ENCODE measurements around the gene SLC35F3.
"Not testable (repeated sequence)": the region's sequence is repeated elsewhere in the genome, so short reads cannot be mapped to it uniquely, and the experiment has no call there.

- not testable (repeated sequence) for TF ChIP-seq PATZ1 (CRISPR knock-in tag; IDR thresholded peaks at IDR 0.05; ENCODE audit: borderline replicate concordance); GATAD2A (IDR thresholded peaks at IDR 0.05); ZNF174 (CRISPR knock-in tag; IDR thresholded peaks at IDR 0.05); MEF2A (IDR thresholded peaks at IDR 0.05; ENCODE audit: control insufficient read depth, low read depth, low read length); CSDE1 (IDR thresholded peaks at IDR 0.05); FOXK1 (CRISPR knock-in tag; IDR thresholded peaks at IDR 0.05; ENCODE audit: borderline replicate concordance); SAFB2 (IDR thresholded peaks at IDR 0.05; ENCODE audit: borderline replicate concordance, low read depth, low read length, severe bottlenecking); BRCA1 (IDR thresholded peaks at IDR 0.05); BRCA1 (CRISPR knock-in tag; IDR thresholded peaks at IDR 0.05)
These were observed 343.3 kb downstream of the SLC35F3 start for GRCh38 chr1:234247746-234248145.

Measured in K562 (cell line).